H1 (cell line): ENCODE results near the gene TBC1D24. TPM values are rescaled to one million over a fixed set of nuclear protein-coding genes. Genes with fewer than 3 reads are reported as not detected.

Source experiments
- CTCF ChIA-PET: fragments of 300-600 bp; sonication (Branson Sonifier 250); formaldehyde crosslinking; loops from one replicate; lab custom pipeline; 2021; ENCODE audit not compliant: partially characterized antibody; lab: Charles Lee
- POLR2A ChIA-PET: fragments of 300-600 bp; sonication (Branson Sonifier 250); formaldehyde crosslinking; loops from one replicate; lab custom pipeline; 2021; ENCODE audit warnings: inconsistent platforms; ENCODE audit not compliant: partially characterized antibody; lab: Charles Lee
- DNase-seq, 2 experiments: peaks; one replicate each; pipeline versions ENCODE4 v3.0.0 to v3.0.0-alpha.2; 2010 to 2022; ENCODE audit warnings: low spot score in 2 of 2, low read depth in 1 of 2, mixed read lengths in 1 of 2
- FAIRE-seq: peaks from 2 replicates; lab custom pipeline; 2011; peaks lifted over from hg19 to GRCh38; lab: Jason Lieb, UNC
- H2AFZ ChIP-seq: 2 replicates; pipeline ENCODE4 v1.8.1; 2012; ENCODE audit warnings: low read length, inconsistent platforms
- H2AK5ac ChIP-seq: 2 replicates; pipeline ENCODE4 v1.6.1; 2013; ENCODE audit warnings: low read depth, low read length
- H2BK120ac ChIP-seq: replicated peaks from 2 replicates; pipeline ENCODE3; 2013; ENCODE audit warnings: low read depth, low read length, inconsistent platforms
- H2BK12ac ChIP-seq: 2 replicates; pipeline ENCODE4 v1.6.1; 2013; ENCODE audit warnings: low read depth, low read length
- H2BK15ac ChIP-seq: 2 replicates; pipeline ENCODE4 v1.6.1; 2013; ENCODE audit warnings: low read length
- H2BK20ac ChIP-seq: 2 replicates; pipeline ENCODE4 v1.6.1; 2013; ENCODE audit warnings: low read length
- H2BK5ac ChIP-seq: 2 replicates; pipeline ENCODE4 v1.6.1; 2013; ENCODE audit warnings: low read depth, low read length
- H3K14ac ChIP-seq: 2 replicates; pipeline ENCODE4 v1.6.1; 2013; ENCODE audit warnings: inconsistent platforms; ENCODE audit not compliant: insufficient read length
- H3K18ac ChIP-seq: 2 replicates; pipeline ENCODE4 v1.6.1; 2013; ENCODE audit warnings: low read length; ENCODE audit errors: extremely low read depth
- H3K23ac ChIP-seq: 2 replicates; pipeline ENCODE4 v1.6.1; 2013; ENCODE audit warnings: inconsistent platforms; ENCODE audit not compliant: insufficient read length
- H3K23me2 ChIP-seq: 2 replicates; pipeline ENCODE4 v1.6.1; 2013; ENCODE audit warnings: low read depth, low read length
- H3K27ac ChIP-seq: 2 replicates; pipeline ENCODE4 v1.6.1; 2011; ENCODE audit warnings: low read depth, low read length, inconsistent platforms
- H3K27me3 ChIP-seq, 4 experiments: replicated peaks in 1 of 4; 1 replicate in 1 of 4; 2 replicates in 3 of 4; pipeline versions ENCODE4 v1.6.1 to v1.8.1; 2011 to 2013; ENCODE audit warnings: low read length in 3 of 4, mild to moderate bottlenecking in 3 of 4, inconsistent platforms in 2 of 4, mixed read lengths in 2 of 4, moderate library complexity in 1 of 4; ENCODE audit not compliant: control insufficient read depth in 3 of 4, insufficient read depth in 3 of 4; ENCODE audit errors: extremely low read depth in 1 of 4
- H3K36me3 ChIP-seq, 4 experiments: 2 replicates each; pipeline versions ENCODE4 v1.6.1 to v1.8.1; 2011 to 2013; ENCODE audit warnings: mild to moderate bottlenecking in 4 of 4, low read length in 3 of 4, moderate library complexity in 2 of 4, control low read depth in 1 of 4, inconsistent platforms in 1 of 4; ENCODE audit not compliant: insufficient read depth in 4 of 4, control insufficient read depth in 2 of 4
- H3K4ac ChIP-seq: replicated peaks from 2 replicates; pipeline ENCODE3; 2013; ENCODE audit warnings: low read length, low read depth, mixed read lengths, inconsistent platforms; ENCODE audit not compliant: insufficient read length
- H3K4me1 ChIP-seq, 4 experiments: replicated peaks in 1 of 4; 1 replicate in 1 of 4; 2 replicates in 3 of 4; pipeline versions ENCODE4 v1.6.1 to v1.8.1; 2011 to 2013; ENCODE audit warnings: low read length in 3 of 4, inconsistent platforms in 2 of 4, mixed read lengths in 1 of 4; ENCODE audit not compliant: insufficient read depth in 4 of 4, control insufficient read depth in 3 of 4
- H3K4me2 ChIP-seq, 2 experiments: 2 replicates each; pipeline versions ENCODE4 v1.6.1 to v1.8.1; 2011 to 2013; ENCODE audit warnings: low read depth in 2 of 2, low read length in 2 of 2, control low read depth in 1 of 2, inconsistent platforms in 1 of 2, mild to moderate bottlenecking in 1 of 2; ENCODE audit not compliant: insufficient read depth in 1 of 2
- H3K4me3 ChIP-seq, 4 experiments: fragments of 200-600, 300-600 bp in 1 of 4; sonication (generic), shearing (Covaris generic), sonication (Bioruptor Twin) in 1 of 4; 2 replicates each; pipeline versions ENCODE4 v1.5.1 to v1.8.1; 2011 to 2016; ENCODE audit warnings: low read length in 4 of 4, low read depth in 3 of 4, control low read depth in 2 of 4, inconsistent platforms in 2 of 4, mild to moderate bottlenecking in 2 of 4, mixed read lengths in 1 of 4, moderate library complexity in 1 of 4; ENCODE audit not compliant: insufficient read depth in 2 of 4; ENCODE audit errors: extremely low read depth in 1 of 4
- H3K56ac ChIP-seq: replicated peaks from 2 replicates; pipeline ENCODE3; 2013; ENCODE audit warnings: low read depth, mild to moderate bottlenecking, mixed read lengths, low read length, inconsistent platforms; ENCODE audit not compliant: insufficient read length
- H3K79me1 ChIP-seq: 2 replicates; pipeline ENCODE4 v1.6.1; 2013; ENCODE audit warnings: low read depth, low read length, control low read depth
- H3K79me2 ChIP-seq, 2 experiments: 2 replicates each; pipeline versions ENCODE4 v1.6.1 to v1.8.1; 2012 to 2013; ENCODE audit warnings: low read length in 2 of 2, mild to moderate bottlenecking in 2 of 2, inconsistent platforms in 1 of 2; ENCODE audit not compliant: insufficient read depth in 2 of 2, control insufficient read depth in 1 of 2
- H3K9ac ChIP-seq, 4 experiments: replicated peaks in 1 of 4; 1 replicate in 1 of 4; 2 replicates in 3 of 4; pipeline versions ENCODE4 v1.6.1 to v1.8.1; 2011 to 2013; ENCODE audit warnings: low read depth in 3 of 4, low read length in 3 of 4, control low read depth in 2 of 4, mild to moderate bottlenecking in 2 of 4, moderate library complexity in 2 of 4, inconsistent platforms in 1 of 4; ENCODE audit errors: extremely low read depth in 1 of 4
- H3K9me3 ChIP-seq, 2 experiments: 2 replicates each; pipeline versions ENCODE4 v1.6.1 to v1.8.1; 2012 to 2013; ENCODE audit warnings: mild to moderate bottlenecking in 2 of 2, moderate library complexity in 2 of 2, control low read depth in 1 of 2, inconsistent platforms in 1 of 2, low read depth in 1 of 2, low read length in 1 of 2, mixed read lengths in 1 of 2; ENCODE audit not compliant: insufficient read depth in 2 of 2
- H4K20me1 ChIP-seq, 2 experiments: replicated peaks in 1 of 2; 2 replicates each; pipeline versions ENCODE3 to v1.8.1; 2011 to 2013; ENCODE audit warnings: inconsistent platforms in 2 of 2, low read length in 2 of 2, mild to moderate bottlenecking in 1 of 2; ENCODE audit not compliant: insufficient read depth in 2 of 2, control insufficient read depth in 1 of 2
- H4K5ac ChIP-seq: 2 replicates; pipeline ENCODE4 v1.6.1; 2013; ENCODE audit warnings: low read length, low read depth, mixed read lengths, inconsistent platforms; ENCODE audit not compliant: insufficient read length
- H4K8ac ChIP-seq: 2 replicates; pipeline ENCODE4 v1.8.0; 2013; ENCODE audit warnings: mild to moderate bottlenecking, moderate library complexity, low read length, inconsistent platforms; ENCODE audit not compliant: insufficient read depth; ENCODE audit errors: extremely low read depth
- H4K91ac ChIP-seq: replicated peaks from 2 replicates; pipeline ENCODE3; 2013; ENCODE audit warnings: low read length, mixed read lengths, inconsistent platforms; ENCODE audit not compliant: insufficient read length
- CREB1 ChIP-seq: IDR thresholded peaks from 2 replicates; pipeline ENCODE4 v1.6.1; 2012; ENCODE audit warnings: inconsistent platforms
- JUN ChIP-seq: IDR thresholded peaks from 2 replicates; pipeline ENCODE4 v1.6.1; 2011; ENCODE audit warnings: low read depth, mild to moderate bottlenecking, improper control_type of control experiment, low read length
- MAFK ChIP-seq: IDR thresholded peaks from 2 replicates; pipeline ENCODE4 v1.6.1; 2012; ENCODE audit warnings: low read depth, mild to moderate bottlenecking, improper control_type of control experiment, low read length
- NANOG ChIP-seq: IDR thresholded peaks from 2 replicates; pipeline ENCODE4 v1.6.1; 2011; ENCODE audit warnings: low read length, low read depth, mild to moderate bottlenecking, inconsistent platforms; ENCODE audit not compliant: insufficient read depth, poor library complexity, severe bottlenecking
- SP1 ChIP-seq: IDR thresholded peaks from 2 replicates; pipeline ENCODE4 v1.6.1; 2011; ENCODE audit warnings: low read depth, low read length
- TAF1 ChIP-seq: IDR thresholded peaks from 2 replicates; pipeline ENCODE4 v1.6.1; 2011; ENCODE audit warnings: mild to moderate bottlenecking, low read depth, low read length
- WGBS, 2 experiments: shearing (Covaris generic) in 1 of 2; methylation state at CpG; one replicate each; pipeline versions ENCODE4 v1.1.6 to v1.1.7; 2013 to 2015; ENCODE audit warnings: low lambda C conversion rate in 2 of 2, mixed read lengths in 2 of 2, inconsistent platforms in 1 of 2, low coverage in 1 of 2, missing lambda C conversion rate in 1 of 2; ENCODE audit not compliant: insufficient replicate concordance in 2 of 2, insufficient coverage in 1 of 2, insufficient read length in 1 of 2; ENCODE audit errors: extremely low coverage in 1 of 2, missing lambda C conversion rate in 1 of 2; 5-methylcytosine and 5-hydroxymethylcytosine counted together
- polyA plus RNA-seq, 7 experiments: library from polyadenylated mRNA; depleted of rRNA in 3 of 7; stranded (reverse) in 5 of 7; unstranded in 2 of 7; fragments of >200 nt in 5 of 7; fragments of 200-250 nt in 2 of 7; gene quantifications; 1 replicate in 5 of 7; 2 replicates in 1 of 7; 4 replicates in 1 of 7; pipeline versions ENCODE4 v1.2.1 to v1.2.3, GENCODE V29; 2011 to 2013; ENCODE audit warnings: missing spikeins in 2 of 7, mixed read lengths in 2 of 7
- total RNA-seq: library from RNA; stranded (reverse); fragmentation: NEBNext Ultra II Directional; extraction: Animal tissue kit (Norgen Biotek cat#: 25700); gene quantifications from 2 replicates; pipeline ENCODE4 v1.2.1, GENCODE V29; 2021

Gene TBC1D24
- total and polyA plus RNA-seq, 2 of the 8 experiments (the other 6 are each of a cell fraction or from before 2014, with no cell fraction given), result 8.7 to 21.5 TPM

- Histone ChIP-seq H4K8ac (no peak overlapping the region), H3K27me3 (no peaks in the 10 kb centered on the region), H3K27ac (no peak overlapping the region), H3K79me2 (no peaks in the 10 kb centered on the region), H2BK120ac (no peak overlapping the region), H3K4ac (no peak overlapping the region), H2BK20ac (no peak overlapping the region), H2AK5ac (no peak overlapping the region), H3K79me1 (no peaks in the 10 kb centered on the region; the same call in 1 of the 2 replicates), H2AFZ (no peak overlapping the region), H3K18ac (no peak overlapping the region), H4K20me1 (peaks cover 8 to 22% of the 10 kb centered on the region in 2 experiments), H3K4me2 (no peak overlapping the region), H2BK5ac (no peak overlapping the region), H3K9me3 (no peaks in the 10 kb centered on the region), H3K14ac (no peak overlapping the region), H2BK15ac (no peak overlapping the region), H3K9ac (no peak overlapping the region), H3K36me3 (peaks cover 45 to 74% (median 69%) of the 10 kb centered on the region in 4 experiments), H3K4me1 (no peaks in the 10 kb centered on the region), H4K5ac (no peak overlapping the region), H4K91ac (no peak overlapping the region), H3K56ac (no peak overlapping the region), H3K23ac (no peak overlapping the region), H2BK12ac (no peak overlapping the region), H3K4me3 (no peak overlapping the region), H3K23me2 (no peaks in the 10 kb centered on the region)
- no peak for FAIRE-seq
- WGBS, 2 experiments, result 96% methylated on average over 11 of the region's 11 CpGs; no CpG with 5 or more reads in 1 of the 2 experiments
- ChIA-PET CTCF (interaction anchor here (1.5 to 1.7 kb wide), 2 partner anchors 9 to 10 kb away, joined by 5 read pairs; no protein-coding TSS in a partner anchor), POLR2A (interaction anchor here (1.0 to 1.8 kb wide), 3 partner anchors 9 to 46 kb away, joined by 3 to 9 read pairs (median 7); no protein-coding TSS in a partner anchor)
- no peak for DNase-seq
- no peak for TF ChIP-seq JUN
- TF ChIP-seq NANOG, result no peak
- no peak for TF ChIP-seq TAF1
- no peak for TF ChIP-seq MAFK
- no peak for TF ChIP-seq SP1
- no peak for TF ChIP-seq CREB1
Observed at GRCh38 chr16:2447920-2448583, 26.9 kb upstream of the TBC1D24 start.
